SU-DHL-6 (cell line): ENCODE data around the gene MRPS34.

Source experiments
- H2AFZ ChIP-seq: fragments of 200-600 bp; sonication (generic); 2 replicates; pipeline ENCODE4 v1.6.1; 2014; ENCODE audit warnings: low read depth, mild to moderate bottlenecking, moderate library complexity, mixed read lengths, antibody characterized with exemption, low read length; ENCODE audit not compliant: severe bottlenecking
- H3F3A ChIP-seq: fragments of 200-600 bp; shearing (Covaris generic); 2 replicates; pipeline ENCODE4 v1.6.0; 2016; ENCODE audit warnings: antibody characterized with exemption, mild to moderate bottlenecking; ENCODE audit not compliant: insufficient read depth
- H3K27ac ChIP-seq: fragments of 200-600 bp; sonication (generic); 2 replicates; pipeline ENCODE4 v1.5.1; 2016; ENCODE audit warnings: low read depth, mild to moderate bottlenecking, low read length, moderate library complexity, mixed read lengths
- H3K27me3 ChIP-seq: fragments of 200-600 bp; sonication (generic), shearing (Covaris generic); 2 replicates; pipeline ENCODE4 v1.6.0; 2014; ENCODE audit warnings: mild to moderate bottlenecking, low read length
- H3K36me3 ChIP-seq: fragments of 200-600 bp; sonication (generic); 2 replicates; pipeline ENCODE4 v1.6.1; 2014; ENCODE audit warnings: mild to moderate bottlenecking, low read length, mixed read lengths
- H3K4me2 ChIP-seq: fragments of 300-600, 200-600 bp; shearing (Covaris generic), sonication (generic); 2 replicates; pipeline ENCODE4 v1.6.0; 2014; ENCODE audit warnings: low read length, low read depth, mild to moderate bottlenecking; ENCODE audit not compliant: poor library complexity, severe bottlenecking
- H3K4me3 ChIP-seq: fragments of 200-600 bp; sonication (generic); 2 replicates; pipeline ENCODE4 v1.5.1; 2014; ENCODE audit warnings: antibody characterized with exemption, low read length, mild to moderate bottlenecking, mixed read lengths; ENCODE audit not compliant: insufficient read depth, poor library complexity, severe bottlenecking
- H3K79me2 ChIP-seq: fragments of 200-600 bp; sonication (generic); 2 replicates; pipeline ENCODE4 v1.6.1; 2014; ENCODE audit warnings: mild to moderate bottlenecking, low read length, moderate library complexity; ENCODE audit not compliant: insufficient read depth
- H3K9ac ChIP-seq: fragments of 200-600 bp; sonication (generic); 2 replicates; pipeline ENCODE4 v1.7.0; 2014; ENCODE audit warnings: mild to moderate bottlenecking, low read length
- H3K9me2 ChIP-seq: fragments of 200-600 bp; sonication (generic); replicated peaks from 2 replicates; pipeline ENCODE4 v1.6.1; 2014; ENCODE audit warnings: low read length; ENCODE audit not compliant: insufficient read depth
- H3K9me3 ChIP-seq: fragments of 200-600 bp; sonication (generic); 2 replicates; pipeline ENCODE4 v1.6.1; 2014; ENCODE audit warnings: low read length, mixed read lengths; ENCODE audit not compliant: insufficient read depth
- H4K20me1 ChIP-seq: fragments of 200-600 bp; sonication (generic); 2 replicates; pipeline ENCODE4 v1.6.1; 2014; ENCODE audit warnings: low read depth, mild to moderate bottlenecking, antibody characterized with exemption, low read length, moderate library complexity, mixed read lengths
- CTCF ChIP-seq: fragments of 200-600 bp; sonication (generic); IDR thresholded peaks from one replicate; pipeline ENCODE4 v1.5.1; 2017; ENCODE audit warnings: antibody characterized with exemption, mild to moderate bottlenecking, low read length, moderate library complexity; ENCODE audit not compliant: insufficient read depth, poor library complexity, severe bottlenecking
- EZH2phosphoT487 ChIP-seq: fragments of 200-600 bp; sonication (generic), shearing (Covaris generic); conservative IDR thresholded peaks from 2 replicates; pipeline ENCODE4 v1.6.1; 2018; ENCODE audit warnings: mild to moderate bottlenecking, antibody characterized with exemption, low read length, moderate library complexity, mixed read lengths

MRPS34 gene

GRCh38 chr16:1741553-1742165 is 31.3 kb downstream of the MRPS34 start:
- Histone ChIP-seq H3K9ac (no peak overlapping the region), H3K36me3 (no peaks in the 10 kb centered on the region)

GRCh38 chr16:1740781-1741490 is 32.0 kb downstream of the MRPS34 start:
- Histone ChIP-seq H3K4me3 (no peak overlapping the region), H3K27me3 (no peaks in the 10 kb centered on the region), H4K20me1 (no peaks in the 10 kb centered on the region), H2AFZ (no peak overlapping the region), H3K9me3 (peaks cover 4% of the 10 kb centered on the region; the same call in 1 of the 2 replicates), H3K9ac (no peak overlapping the region), H3K36me3 (no peaks in the 10 kb centered on the region), H3K27ac (no peak overlapping the region), H3K9me2 (no peaks in the 10 kb centered on the region), H3K79me2 (no peaks in the 10 kb centered on the region), H3F3A (peaks cover 12% of the 10 kb centered on the region), H3K4me2 (no peak overlapping the region)
- TF ChIP-seq EZH2phosphoT487: no peak
- TF ChIP-seq CTCF: no peak

More at GRCh38 chr16:1741553-1742165, 31.3 kb downstream of the MRPS34 start:
- Histone ChIP-seq H3K4me2 (no peak overlapping the region), H3K4me3 (no peak overlapping the region), H3K9me2 (no peaks in the 10 kb centered on the region), H3F3A (peaks cover 9% of the 10 kb centered on the region; the same call in 1 of the 2 replicates), H3K27me3 (no peaks in the 10 kb centered on the region), H4K20me1 (no peaks in the 10 kb centered on the region), H2AFZ (no peak overlapping the region), H3K27ac (no peak overlapping the region), H3K79me2 (no peaks in the 10 kb centered on the region), H3K9me3 (peaks cover 4% of the 10 kb centered on the region; the same call in 1 of the 2 replicates)
- TF ChIP-seq CTCF: no peak

GRCh38 chr16:1740234-1740633 is 32.7 kb downstream of the MRPS34 start:
- TF ChIP-seq CTCF: no peak
- TF ChIP-seq EZH2phosphoT487: no peak
- Histone ChIP-seq H3K9me3 (peaks cover 4% of the 10 kb centered on the region; the same call in 1 of the 2 replicates), H3K9ac (no peak overlapping the region), H2AFZ (no peak overlapping the region), H3K27ac (no peak overlapping the region), H3K36me3 (no peaks in the 10 kb centered on the region), H3K4me3 (no peak overlapping the region), H3F3A (peaks cover 12% of the 10 kb centered on the region), H3K27me3 (no peaks in the 10 kb centered on the region), H3K4me2 (no peak overlapping the region), H3K79me2 (no peaks in the 10 kb centered on the region), H3K9me2 (no peaks in the 10 kb centered on the region), H4K20me1 (no peaks in the 10 kb centered on the region)
